ENCODE measurements around the gene BRICD5.

DNA sequence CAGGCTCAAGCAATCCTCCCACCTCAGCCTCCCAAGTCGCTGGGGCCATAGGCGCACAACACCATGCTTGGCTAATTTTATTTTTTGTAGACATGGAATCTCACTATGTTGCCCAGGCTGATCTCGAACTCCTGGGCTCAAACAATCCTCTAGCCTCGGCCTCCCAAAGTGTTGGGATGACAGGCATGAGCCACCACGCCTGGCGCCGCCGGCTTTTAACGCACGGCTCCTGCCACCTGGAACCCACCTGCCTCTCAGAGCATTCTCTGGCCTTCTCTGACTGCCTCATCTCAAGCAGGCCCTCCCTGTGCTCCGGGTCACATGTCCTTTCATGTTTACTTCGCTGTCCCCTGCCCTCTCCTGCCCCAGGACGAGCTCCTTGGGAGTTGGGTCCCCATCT lies 24.6 kb downstream of the BRICD5 start:
- TF ChIP-seq POLR2A (IDR thresholded peaks at IDR 0.05; ENCODE audit: low read depth, low read length) (no peak), POU2F2 (IDR thresholded peaks at IDR 0.05; ENCODE audit: low read depth, low read length) (no peak)

All from GM12891 (cell line).